ENCODE results near the gene KATNB1.

GRCh38 chr16:57766714-57767348 lies 31.3 kb downstream of the KATNB1 start:
- TF ChIP-seq POU6F1 (CRISPR knock-in tag; IDR thresholded peaks at IDR 0.05; ENCODE audit: borderline replicate concordance, low read depth) (no peak), ZFP3 (CRISPR knock-in tag; IDR thresholded peaks at IDR 0.05) (no peak), ARNTL (CRISPR knock-in tag; IDR thresholded peaks at IDR 0.05; ENCODE audit: borderline replicate concordance, low read depth) (no peak), ZNF70 (CRISPR knock-in tag; IDR thresholded peaks at IDR 0.05) (no peak), ZNF565 (CRISPR knock-in tag; conservative IDR thresholded peaks at IDR 0.05; ENCODE audit: low read depth) (no peak), CSRNP3 (CRISPR knock-in tag; IDR thresholded peaks at IDR 0.05) (no peak), ESRRG (CRISPR knock-in tag; IDR thresholded peaks at IDR 0.05) (no peak)
- TF ChIP-seq, protein P1, sequence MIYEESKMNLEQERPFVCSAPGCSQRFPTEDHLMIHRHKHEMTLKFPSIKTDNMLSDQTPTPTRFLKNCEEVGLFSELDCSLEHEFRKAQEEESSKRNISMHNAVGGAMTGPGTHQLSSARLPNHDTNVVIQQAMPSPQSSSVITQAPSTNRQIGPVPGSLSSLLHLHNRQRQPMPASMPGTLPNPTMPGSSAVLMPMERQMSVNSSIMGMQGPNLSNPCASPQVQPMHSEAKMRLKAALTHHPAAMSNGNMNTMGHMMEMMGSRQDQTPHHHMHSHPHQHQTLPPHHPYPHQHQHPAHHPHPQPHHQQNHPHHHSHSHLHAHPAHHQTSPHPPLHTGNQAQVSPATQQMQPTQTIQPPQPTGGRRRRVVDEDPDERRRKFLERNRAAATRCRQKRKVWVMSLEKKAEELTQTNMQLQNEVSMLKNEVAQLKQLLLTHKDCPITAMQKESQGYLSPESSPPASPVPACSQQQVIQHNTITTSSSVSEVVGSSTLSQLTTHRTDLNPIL (CRISPR knock-in tag; IDR thresholded peaks at IDR 0.05; ENCODE audit: low read depth) = no peak
